ENCODE data around the gene PIM1. TPM values are rescaled to one million over a fixed set of nuclear protein-coding genes. Genes with fewer than 3 reads are reported as not detected.

The PIM1 gene
- total and polyA plus RNA-seq, 10 of the 15 experiments (the other 5 are each of a cell fraction or from before 2014, with no cell fraction given): 0.66 to 33.9 (median 10.2) TPM

DNA sequence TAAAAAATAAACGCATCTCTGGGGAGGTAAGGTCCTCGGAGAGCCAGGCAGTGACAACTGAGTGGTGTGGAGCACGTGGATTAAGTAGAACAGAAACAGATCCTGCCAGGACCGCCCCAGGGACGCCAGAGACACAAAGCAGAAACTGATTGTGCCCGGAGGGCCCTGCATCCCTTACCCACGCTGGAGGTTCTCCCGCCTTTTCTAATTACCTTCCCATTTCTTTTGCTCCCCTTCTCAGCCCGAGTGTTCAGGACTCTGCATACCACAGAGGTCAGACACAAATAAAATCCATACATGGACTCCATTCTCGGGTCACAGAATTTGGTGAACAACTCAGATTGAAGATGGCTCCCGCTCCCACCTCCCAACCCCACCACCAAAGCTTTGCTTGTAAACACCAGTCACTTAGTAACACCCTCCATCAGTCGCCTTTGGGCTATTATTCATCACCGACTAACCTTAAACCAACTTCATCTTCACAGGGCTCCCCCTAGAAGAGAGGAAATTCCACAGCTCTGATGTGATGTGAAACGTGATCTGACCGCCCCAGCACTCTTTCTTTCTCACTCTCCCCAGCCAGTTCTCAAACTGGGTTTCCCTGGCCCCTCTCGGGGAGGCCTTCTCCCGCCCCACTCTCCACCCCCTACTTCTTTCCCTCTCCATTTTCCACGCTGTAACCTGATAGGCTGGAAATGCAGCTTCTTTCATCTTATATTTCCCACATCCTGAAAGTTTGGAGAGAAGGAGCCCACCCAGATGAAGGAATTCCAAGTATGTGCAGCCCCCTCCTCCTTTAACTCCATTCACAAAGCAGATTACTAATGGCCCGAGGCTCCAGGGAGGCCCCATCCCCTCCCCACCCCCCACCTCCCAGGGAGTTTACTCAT is 32.5 kb upstream of the PIM1 start (continued):
- no peak for TF ChIP-seq BCL3 (IDR thresholded peaks at IDR 0.05; ENCODE audit: borderline replicate concordance, insufficient read depth, low read depth, low read length, poor library complexity, severe bottlenecking)
- TF ChIP-seq ATF3 (IDR thresholded peaks at IDR 0.05; ENCODE audit: borderline replicate concordance, extremely low read depth, low read depth, low read length): no peak
- TF ChIP-seq EED (IDR thresholded peaks at IDR 0.05; ENCODE audit: low read depth): peak; percentile 69
- TF ChIP-seq IKZF1 (conservative IDR thresholded peaks at IDR 0.05): peak; percentile 49; the same call in 1 of the 2 replicates
- TF ChIP-seq, protein P1, sequence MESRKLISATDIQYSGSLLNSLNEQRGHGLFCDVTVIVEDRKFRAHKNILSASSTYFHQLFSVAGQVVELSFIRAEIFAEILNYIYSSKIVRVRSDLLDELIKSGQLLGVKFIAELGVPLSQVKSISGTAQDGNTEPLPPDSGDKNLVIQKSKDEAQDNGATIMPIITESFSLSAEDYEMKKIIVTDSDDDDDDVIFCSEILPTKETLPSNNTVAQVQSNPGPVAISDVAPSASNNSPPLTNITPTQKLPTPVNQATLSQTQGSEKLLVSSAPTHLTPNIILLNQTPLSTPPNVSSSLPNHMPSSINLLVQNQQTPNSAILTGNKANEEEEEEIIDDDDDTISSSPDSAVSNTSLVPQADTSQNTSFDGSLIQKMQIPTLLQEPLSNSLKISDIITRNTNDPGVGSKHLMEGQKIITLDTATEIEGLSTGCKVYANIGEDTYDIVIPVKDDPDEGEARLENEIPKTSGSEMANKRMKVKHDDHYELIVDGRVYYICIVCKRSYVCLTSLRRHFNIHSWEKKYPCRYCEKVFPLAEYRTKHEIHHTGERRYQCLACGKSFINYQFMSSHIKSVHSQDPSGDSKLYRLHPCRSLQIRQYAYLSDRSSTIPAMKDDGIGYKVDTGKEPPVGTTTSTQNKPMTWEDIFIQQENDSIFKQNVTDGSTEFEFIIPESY (IDR thresholded peaks at IDR 0.05): no peak
- TF ChIP-seq PML (IDR thresholded peaks at IDR 0.05; ENCODE audit: low read length): no peak

DNA sequence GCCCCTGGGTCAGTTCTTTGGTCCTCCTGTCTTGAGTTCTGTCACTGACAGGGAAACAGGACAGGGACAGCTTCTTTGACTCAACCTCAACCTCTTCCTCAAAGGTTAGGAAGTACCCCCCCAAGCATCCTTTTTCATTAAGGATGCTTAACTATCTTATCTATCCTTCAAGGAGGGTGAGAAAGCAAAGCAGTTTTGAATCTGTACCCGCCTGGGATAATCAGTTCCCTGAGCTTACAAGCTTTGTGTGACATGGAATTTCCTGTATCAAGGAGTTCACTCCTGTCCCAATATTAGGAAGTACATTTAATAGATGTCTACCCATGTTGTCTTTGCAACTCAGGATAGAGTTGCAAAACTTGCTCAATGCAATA is 31.1 kb upstream of the PIM1 start:
- Histone ChIP-seq H3K36me3 (ENCODE audit: control insufficient read depth in 2 of 2, insufficient read depth in 2 of 2, low read length in 1 of 2) (no peaks in the 10 kb centered on the region), H3K4me3 (no peak overlapping the region), H2AFZ (ENCODE audit: control insufficient read depth, low read depth, low read length) (no peak overlapping the region), H3K9me3 (replicated peaks; ENCODE audit: control insufficient read depth, insufficient read depth, low read length) (no peaks in the 10 kb centered on the region), H3K27ac (ENCODE audit: control insufficient read depth, insufficient read depth) (no peak overlapping the region), H3K9ac (ENCODE audit: control insufficient read depth, insufficient read depth, low read length) (no peak overlapping the region), H3K27me3 (replicated peaks in 1 of 2; ENCODE audit: control insufficient read depth in 2 of 2, insufficient read depth in 2 of 2, low read length in 1 of 2) (no peaks in the 10 kb centered on the region), H3K4me1 (ENCODE audit: control insufficient read depth, insufficient read depth, low read length) (peaks cover 37% of the 10 kb centered on the region), H4K20me1 (ENCODE audit: control insufficient read depth, insufficient read depth) (no peaks in the 10 kb centered on the region), H3K4me2 (ENCODE audit: control insufficient read depth, insufficient read depth) (no peak overlapping the region), H3K79me2 (ENCODE audit: control insufficient read depth, insufficient read depth, low read length) (no peaks in the 10 kb centered on the region)
- ATAC-seq (no peak), FAIRE-seq (no peak), DNase-seq (ENCODE audit: low read depth, low spot score) (no peak)
- POLR2A ChIA-PET: no interaction called here
- intact Hi-C loops (cut with micrococcal nuclease; ENCODE audit: unreplicated experiment): no loop called here
- CTCF ChIA-PET: interaction anchor here (0.8 to 1.0 kb wide), 2 partner anchors 9 to 71 kb away, joined by 3 read pairs; no protein-coding TSS in a partner anchor
- SMC1A ChIA-PET (ENCODE audit: uncharacterized antibody, unreplicated experiment): interaction anchor here (0.7 to 1.2 kb wide), 2 partner anchors 14 to 28 kb away, joined by 3 read pairs; no protein-coding TSS in a partner anchor
- no TSS peak for BruUV-seq (replicated peaks)
- RAD21 ChIA-PET (ENCODE audit: unreplicated experiment): no interaction called here
- 59% methylated on average over 1 of the region's 1 CpG for WGBS (ENCODE audit: insufficient coverage, insufficient replicate concordance, low lambda C conversion rate, missing lambda C conversion rate)
- in situ Hi-C loops (cut with MboI): no loop called here
- TF ChIP-seq ZBTB40 (IDR thresholded peaks at IDR 0.05; ENCODE audit: borderline replicate concordance): no peak
- TF ChIP-seq POLR2AphosphoS5 (IDR thresholded peaks at IDR 0.05; ENCODE audit: low read length): no peak
- TF ChIP-seq USF1 (IDR thresholded peaks at IDR 0.05; ENCODE audit: borderline replicate concordance, extremely low read length, insufficient read depth, low read depth, low read length): no peak
- no peak for TF ChIP-seq YY1 (IDR thresholded peaks at IDR 0.05; ENCODE audit: low read depth, low read length)
- no peak for TF ChIP-seq PAX5 (IDR thresholded peaks at IDR 0.05; ENCODE audit: borderline replicate concordance, low read depth, low read length)
- TF ChIP-seq SREBF1 (IDR thresholded peaks at IDR 0.05; ENCODE audit: low read length): no peak
